Stomach (tissue), 4 donors: Measurements from ENCODE around the gene HIBADH.

Experiments
- CTCF ChIP-seq, 7 experiments: fragments of 450-650 bp in 4 of 7; fragments of 200-600 bp in 3 of 7; sonication (generic) in 3 of 7; IDR thresholded peaks; one replicate each; pipeline ENCODE4 v1.5.1; 2016 to 2019; ENCODE audit warnings: antibody characterized with exemption in 7 of 7, control low read depth in 2 of 7, mild to moderate bottlenecking in 1 of 7
- EP300 ChIP-seq: sonication (generic); formaldehyde crosslinking; IDR thresholded peaks from one replicate; pipeline ENCODE4 v1.6.1; 2017; ENCODE audit warnings: antibody characterized with exemption
- POLR2A ChIP-seq, 4 donors: fragments of 450-650 bp; IDR thresholded peaks; one replicate each; pipeline ENCODE4 v1.6.1; 2016; ENCODE audit warnings: antibody characterized with exemption in 4 of 4, control low read depth in 2 of 4, mild to moderate bottlenecking in 1 of 4, moderate library complexity in 1 of 4
- POLR2AphosphoS5 ChIP-seq, 3 donors: sonication (generic); formaldehyde crosslinking; IDR thresholded peaks; one replicate each; pipeline ENCODE4 v1.6.1; 2016; ENCODE audit warnings: antibody characterized with exemption in 3 of 3

DNA sequence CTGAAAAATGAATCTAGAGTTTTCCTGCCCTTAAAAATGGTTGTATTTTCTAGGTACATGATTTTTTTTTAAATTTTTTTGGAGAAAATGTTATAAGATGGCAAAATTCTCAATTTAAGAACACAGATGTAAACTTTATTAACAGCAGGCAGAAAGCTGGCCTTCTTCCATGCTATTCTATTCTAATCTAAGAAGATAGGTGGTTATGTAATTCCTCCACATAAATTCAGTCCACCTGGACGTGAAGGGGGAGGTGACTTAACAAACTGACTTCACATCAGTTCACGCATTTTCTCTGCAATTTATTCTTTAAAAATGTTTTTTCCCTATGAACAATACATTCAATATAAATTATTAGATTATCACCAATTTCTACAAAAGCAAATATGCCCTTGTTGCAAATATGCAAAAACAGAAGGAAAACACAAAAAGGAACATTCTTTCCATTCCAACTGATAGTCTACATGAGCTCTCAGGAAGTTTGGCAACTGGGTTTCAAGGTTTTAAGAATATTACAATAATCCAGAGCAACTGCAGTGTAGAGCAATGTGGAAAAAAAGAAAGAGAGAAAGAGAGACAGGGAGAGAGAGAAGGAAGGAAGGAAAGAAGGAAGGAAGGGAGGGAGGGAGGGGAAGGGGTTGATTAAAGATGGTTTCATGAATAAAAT, 76.8 kb downstream of the HIBADH start:
- TF ChIP-seq POLR2AphosphoS5 (IDR thresholded peaks at IDR 0.05) (no peak), CTCF (IDR thresholded peaks at IDR 0.05) (no peak), POLR2A (IDR thresholded peaks at IDR 0.05) (no peak), EP300 (no peak)
